ENCODE data around the gene TIGD7. TPM values are rescaled to one million over a fixed set of nuclear protein-coding genes. Genes with fewer than 3 reads are reported as not detected.
A peak's percentile ranks its signal among the peaks of the same experiment; 100 is the strongest.

TIGD7 gene, protein sequence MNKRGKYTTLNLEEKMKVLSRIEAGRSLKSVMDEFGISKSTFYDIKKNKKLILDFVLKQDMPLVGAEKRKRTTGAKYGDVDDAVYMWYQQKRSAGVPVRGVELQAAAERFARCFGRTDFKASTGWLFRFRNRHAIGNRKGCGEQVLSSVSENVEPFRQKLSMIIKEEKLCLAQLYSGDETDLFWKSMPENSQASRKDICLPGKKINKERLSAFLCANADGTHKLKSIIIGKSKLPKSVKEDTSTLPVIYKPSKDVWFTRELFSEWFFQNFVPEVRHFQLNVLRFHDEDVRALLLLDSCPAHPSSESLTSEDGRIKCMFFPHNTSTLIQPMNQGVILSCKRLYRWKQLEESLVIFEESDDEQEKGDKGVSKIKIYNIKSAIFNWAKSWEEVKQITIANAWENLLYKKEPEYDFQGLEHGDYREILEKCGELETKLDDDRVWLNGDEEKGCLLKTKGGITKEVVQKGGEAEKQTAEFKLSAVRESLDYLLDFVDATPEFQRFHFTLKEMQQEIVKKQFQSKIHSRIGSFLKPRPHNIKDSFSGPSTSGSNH
- total RNA-seq (2021) = 4.1 and 4.2 TPM in 2 replicates
- long read RNA-seq, transcript TIGD7-201 (2 exons, 3,612 nt) = major isoform, 8 of 26 reads
- long read RNA-seq, transcript TIGD7-204 (2 exons, 594 nt) = minor isoform, 5 of 26 reads
- long read RNA-seq, partial matches to known transcripts = 0 of 26 reads
- long read RNA-seq, other reads (novel, unspliced or antisense) = 12 of 26 reads

DNA sequence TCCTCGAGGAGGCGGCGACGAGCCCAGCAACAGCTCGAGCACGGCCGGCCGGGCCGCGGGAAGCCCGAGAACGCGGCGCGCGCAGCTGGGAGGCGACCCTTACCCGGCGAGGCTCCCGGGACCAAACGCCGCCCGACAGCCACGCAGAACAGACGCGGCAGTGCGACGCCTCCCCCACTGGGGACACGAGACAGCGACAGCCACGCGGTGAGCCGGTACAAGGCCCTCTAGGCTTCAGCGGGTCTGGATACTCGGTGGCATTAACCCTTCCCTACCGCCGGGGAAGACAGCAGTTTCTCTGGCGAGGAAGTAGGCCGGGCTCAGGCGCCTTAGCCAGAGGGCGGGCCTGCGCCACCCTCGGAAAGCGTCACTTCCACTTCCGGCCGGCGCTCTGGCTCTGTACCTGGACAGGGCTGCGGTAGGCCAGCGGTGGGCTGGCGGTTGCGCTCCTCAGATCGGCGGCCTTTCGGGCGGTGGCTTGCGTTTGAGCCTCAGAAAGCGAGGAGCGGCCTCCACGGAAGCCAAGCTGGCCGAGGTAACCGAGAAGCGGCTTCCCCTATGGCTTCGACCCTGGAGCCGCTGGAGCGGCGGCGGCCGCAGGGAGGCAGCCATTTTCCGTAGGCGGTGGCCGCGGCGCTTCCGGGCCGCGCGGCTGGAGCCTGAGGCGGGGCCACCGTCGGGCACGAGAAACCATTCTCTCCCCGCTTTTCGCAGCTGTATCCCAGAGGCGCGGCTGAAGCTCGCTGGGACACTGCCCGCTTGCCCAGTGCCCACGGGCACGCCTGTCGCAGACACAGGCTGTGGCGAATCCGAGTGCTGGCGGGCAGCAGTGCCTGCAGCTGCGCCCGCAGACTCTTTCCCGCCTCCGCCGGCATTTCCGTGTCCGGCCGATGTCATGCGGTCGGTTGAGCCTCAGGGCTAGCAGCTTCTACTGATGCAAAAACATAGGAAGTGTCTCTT, at the start of gene TIGD7, which contains the start of gene ZNF75A:
Gene TIGD7, minus strand, starts transcription at position 322 of the 960 bp plus-strand sequence. CDS start 4,816 bp downstream, outside the sequence.
Gene ZNF75A, plus strand, starts transcription at position 389 of the 960 bp plus-strand sequence. CDS start 2,932 bp downstream, outside the sequence.
- Histone ChIP-seq H4K5ac (ENCODE audit: insufficient read length, low read depth, low read length) (no peak within 1 kb of the TSS), H3K4ac (ENCODE audit: low read depth, low read length) (no peak within 1 kb of the TSS), H3K79me2 (ENCODE audit: insufficient read depth, low read length) (no peaks in the 10 kb centered on the region), H3K27ac (ENCODE audit: insufficient read length, low read depth, low read length) (no peak within 1 kb of the TSS), H2BK15ac (ENCODE audit: low read depth, low read length) (no peak within 1 kb of the TSS), H2BK20ac (ENCODE audit: low read depth, low read length, poor library complexity, severe bottlenecking) (no peak within 1 kb of the TSS), H3K14ac (ENCODE audit: insufficient read depth, low read length) (peak within 1 kb of the TSS; percentile 97), H3K56ac (ENCODE audit: insufficient read length, low read depth, low read length) (no peak within 1 kb of the TSS), H4K91ac (ENCODE audit: insufficient read length, low read depth, low read length) (no peak within 1 kb of the TSS), H2BK12ac (ENCODE audit: insufficient read length, low read depth, low read length) (no peak within 1 kb of the TSS), H3K23ac (ENCODE audit: insufficient read length, low read depth, low read length) (no peak within 1 kb of the TSS), H3K18ac (ENCODE audit: insufficient read length, low read depth, low read length) (peak within 1 kb of the TSS; percentile 96), H3T11ph (ENCODE audit: low read length) (no peak within 1 kb of the TSS), H4K20me1 (ENCODE audit: control insufficient read depth, insufficient read depth, insufficient read length) (no peaks in the 10 kb centered on the region), H4K8ac (replicated peaks; ENCODE audit: insufficient read length, low read depth, low read length) (no peak within 1 kb of the TSS), H2BK5ac (ENCODE audit: insufficient read length, low read length) (no peak within 1 kb of the TSS), H3K79me1 (ENCODE audit: insufficient read depth, low read depth, low read length, poor library complexity, severe bottlenecking) (no peaks in the 10 kb centered on the region), H3K27me3 (ENCODE audit: insufficient read depth, low read length) (no peaks in the 10 kb centered on the region), H2AK5ac (ENCODE audit: insufficient read length, low read length) (no peak within 1 kb of the TSS), H3K4me2 (ENCODE audit: insufficient read depth, insufficient read length, low read length) (peak within 1 kb of the TSS; percentile 34), H3K4me1 (ENCODE audit: insufficient read depth, low read length) (0 out of 2 replicates have a peak, but pooled peaks cover 4% of the 10 kb centered on the region), H2AFZ (ENCODE audit: low read length) (no peak within 1 kb of the TSS), H2BK120ac (ENCODE audit: low read depth, low read length, poor library complexity, severe bottlenecking) (no peak within 1 kb of the TSS), H3K9ac (ENCODE audit: extremely low read depth, insufficient read length, low read length) (peak within 1 kb of the TSS; percentile 62), H3K9me3 (ENCODE audit: control insufficient read depth, low read depth, low read length) (peaks cover 42% of the 10 kb centered on the region), H3K23me2 (ENCODE audit: insufficient read length, low read depth, low read length, poor library complexity, severe bottlenecking) (peaks cover 5% of the 10 kb centered on the region)
- Mint-ChIP-seq H3K9me3 (peaks cover 77 to 86% of the 10 kb centered on the region in 2 experiments), H3K4me3 (peak within 1 kb of the TSS; percentile 77 to 81), H3K27me3 (ENCODE audit: low read depth) (peaks cover 15% of the 10 kb centered on the region), H3K4me1 (peaks cover 7% of the 10 kb centered on the region in 2 experiments; a peak in 1 of 4 replicates), H3K27ac (peak within 1 kb of the TSS in 1 of 3 experiments; percentile 87; a peak in 2 of 7 replicates), H3K36me3 (ENCODE audit: insufficient read depth in 1 of 3, low read depth in 3 of 3) (peaks cover 72 to 83% (median 79%) of the 10 kb centered on the region in 3 experiments)
- WGBS (ENCODE audit: extremely low coverage, insufficient read length, low lambda C conversion rate) = no CpG with 5 or more reads among the region's 103 CpGs
- TF ChIP-seq, protein P1, sequence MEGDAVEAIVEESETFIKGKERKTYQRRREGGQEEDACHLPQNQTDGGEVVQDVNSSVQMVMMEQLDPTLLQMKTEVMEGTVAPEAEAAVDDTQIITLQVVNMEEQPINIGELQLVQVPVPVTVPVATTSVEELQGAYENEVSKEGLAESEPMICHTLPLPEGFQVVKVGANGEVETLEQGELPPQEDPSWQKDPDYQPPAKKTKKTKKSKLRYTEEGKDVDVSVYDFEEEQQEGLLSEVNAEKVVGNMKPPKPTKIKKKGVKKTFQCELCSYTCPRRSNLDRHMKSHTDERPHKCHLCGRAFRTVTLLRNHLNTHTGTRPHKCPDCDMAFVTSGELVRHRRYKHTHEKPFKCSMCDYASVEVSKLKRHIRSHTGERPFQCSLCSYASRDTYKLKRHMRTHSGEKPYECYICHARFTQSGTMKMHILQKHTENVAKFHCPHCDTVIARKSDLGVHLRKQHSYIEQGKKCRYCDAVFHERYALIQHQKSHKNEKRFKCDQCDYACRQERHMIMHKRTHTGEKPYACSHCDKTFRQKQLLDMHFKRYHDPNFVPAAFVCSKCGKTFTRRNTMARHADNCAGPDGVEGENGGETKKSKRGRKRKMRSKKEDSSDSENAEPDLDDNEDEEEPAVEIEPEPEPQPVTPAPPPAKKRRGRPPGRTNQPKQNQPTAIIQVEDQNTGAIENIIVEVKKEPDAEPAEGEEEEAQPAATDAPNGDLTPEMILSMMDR (conservative IDR thresholded peaks at IDR 0.05) = 0 out of 3 replicates have a peak, but pooled peaks have one; percentile 10
- DNase-seq = peak; percentile 92

Measured in H9 (cell line).